ENCODE measurements around the gene SASH1.

The SASH1 gene

GRCh38 chr6:148328876-148329555 is 13.6 kb upstream of the SASH1 start:
- DNase-seq (ENCODE audit: insufficient read length, low spot score) = no peak
- no peak for FAIRE-seq
- TF ChIP-seq, protein P1, sequence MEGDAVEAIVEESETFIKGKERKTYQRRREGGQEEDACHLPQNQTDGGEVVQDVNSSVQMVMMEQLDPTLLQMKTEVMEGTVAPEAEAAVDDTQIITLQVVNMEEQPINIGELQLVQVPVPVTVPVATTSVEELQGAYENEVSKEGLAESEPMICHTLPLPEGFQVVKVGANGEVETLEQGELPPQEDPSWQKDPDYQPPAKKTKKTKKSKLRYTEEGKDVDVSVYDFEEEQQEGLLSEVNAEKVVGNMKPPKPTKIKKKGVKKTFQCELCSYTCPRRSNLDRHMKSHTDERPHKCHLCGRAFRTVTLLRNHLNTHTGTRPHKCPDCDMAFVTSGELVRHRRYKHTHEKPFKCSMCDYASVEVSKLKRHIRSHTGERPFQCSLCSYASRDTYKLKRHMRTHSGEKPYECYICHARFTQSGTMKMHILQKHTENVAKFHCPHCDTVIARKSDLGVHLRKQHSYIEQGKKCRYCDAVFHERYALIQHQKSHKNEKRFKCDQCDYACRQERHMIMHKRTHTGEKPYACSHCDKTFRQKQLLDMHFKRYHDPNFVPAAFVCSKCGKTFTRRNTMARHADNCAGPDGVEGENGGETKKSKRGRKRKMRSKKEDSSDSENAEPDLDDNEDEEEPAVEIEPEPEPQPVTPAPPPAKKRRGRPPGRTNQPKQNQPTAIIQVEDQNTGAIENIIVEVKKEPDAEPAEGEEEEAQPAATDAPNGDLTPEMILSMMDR (IDR thresholded peaks at IDR 0.05; ENCODE audit: insufficient read depth, missing control alignments) = no peak

DNA sequence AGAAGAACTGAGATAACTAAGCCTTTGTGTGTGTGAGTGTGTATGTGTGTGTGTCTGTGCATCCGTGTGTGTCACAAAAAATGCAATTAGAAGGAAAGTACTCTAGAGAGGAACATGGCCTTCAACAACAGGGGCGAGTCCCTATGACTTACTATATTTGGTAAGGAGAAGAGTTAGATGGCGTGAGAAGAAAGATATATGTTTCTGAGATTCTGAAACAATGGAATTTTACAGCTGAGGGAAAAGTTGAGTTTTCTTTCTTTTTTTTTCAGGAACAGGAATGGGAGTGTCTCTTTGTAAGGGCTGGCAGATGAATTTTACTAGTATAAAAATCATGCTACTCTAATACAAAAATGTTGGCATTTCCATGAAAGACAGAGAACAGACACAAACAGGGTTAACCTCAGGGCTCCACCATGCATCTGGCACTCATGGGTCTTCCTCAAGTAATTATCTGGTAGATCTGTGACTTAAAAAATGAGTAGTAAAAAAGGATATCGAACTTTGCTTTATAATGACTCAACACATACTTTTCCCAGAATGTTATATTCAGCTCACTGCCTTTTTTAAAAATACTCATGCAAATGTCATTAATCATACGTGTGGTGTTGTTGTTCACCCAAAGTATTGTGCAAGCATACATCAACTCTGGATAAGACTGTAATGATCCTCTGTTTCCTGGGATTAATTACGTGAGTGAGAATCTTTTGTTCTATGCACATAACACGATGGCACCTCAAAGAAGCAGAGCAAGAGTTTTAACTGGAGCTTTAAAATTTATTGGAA is 12.8 kb upstream of the SASH1 start:
- FAIRE-seq = no peak
- TF ChIP-seq, protein P1 (IDR thresholded peaks at IDR 0.05; ENCODE audit: insufficient read depth, missing control alignments) = no peak
- no peak for DNase-seq (ENCODE audit: insufficient read length, low spot score)

GRCh38 chr6:148332088-148332487 is 10.6 kb upstream of the SASH1 start:
- TF ChIP-seq, protein P1 (IDR thresholded peaks at IDR 0.05; ENCODE audit: insufficient read depth, missing control alignments) = no peak
- no peak for DNase-seq (ENCODE audit: insufficient read length, low spot score)
- no peak for FAIRE-seq

GRCh38 chr6:148336901-148337300 is 5.7 kb upstream of the SASH1 start:
- TF ChIP-seq, protein P1 (IDR thresholded peaks at IDR 0.05; ENCODE audit: insufficient read depth, missing control alignments) = no peak
- FAIRE-seq (no peak), DNase-seq (ENCODE audit: insufficient read length, low spot score) (no peak)

GRCh38 chr6:148339766-148340165 is 2.9 kb upstream of the SASH1 start:
- DNase-seq (ENCODE audit: insufficient read length, low spot score) (no peak), FAIRE-seq (no peak)
- TF ChIP-seq, protein P1 (IDR thresholded peaks at IDR 0.05; ENCODE audit: insufficient read depth, missing control alignments) = no peak

DNA sequence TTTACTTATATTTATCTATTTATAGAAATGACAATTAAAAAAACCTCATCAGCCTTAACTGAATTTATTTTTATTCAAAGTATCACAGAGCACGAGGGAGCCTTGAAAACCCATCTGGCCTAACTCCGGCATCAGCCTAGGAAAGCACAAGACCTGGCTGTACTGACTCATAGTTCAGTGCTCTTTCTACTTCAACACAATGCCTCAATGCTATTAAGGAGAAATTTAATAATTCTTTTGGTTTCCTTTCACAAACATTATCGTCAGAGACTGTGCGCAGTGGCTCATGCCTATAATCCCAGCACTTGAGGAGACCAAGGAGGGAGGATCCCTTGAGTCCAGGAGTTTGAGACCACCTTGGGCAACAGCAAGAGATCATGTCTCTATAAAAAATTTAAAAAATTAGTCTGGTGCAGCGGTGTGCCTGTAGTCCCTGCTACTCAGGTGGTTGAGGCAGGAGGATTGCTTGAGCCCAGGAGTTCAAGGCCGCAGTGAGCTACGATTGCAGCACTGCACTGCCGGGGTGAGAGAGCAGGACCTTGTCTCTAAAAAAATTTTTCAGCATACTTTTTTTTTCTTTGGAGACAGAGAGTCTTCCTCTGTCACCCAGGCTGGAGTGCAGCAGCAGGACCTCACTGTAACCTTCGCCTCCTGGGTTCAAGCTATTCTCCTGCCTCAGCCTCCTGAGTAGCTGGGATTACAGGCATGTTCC is 1.9 kb upstream of the SASH1 start:
- TF ChIP-seq, protein P1 (IDR thresholded peaks at IDR 0.05; ENCODE audit: insufficient read depth, missing control alignments) = no peak
- DNase-seq (ENCODE audit: insufficient read length, low spot score) (no peak), FAIRE-seq (no peak)

- FAIRE-seq = no peak
- TF ChIP-seq, protein P1 (IDR thresholded peaks at IDR 0.05; ENCODE audit: insufficient read depth, missing control alignments) = no peak
- DNase-seq (ENCODE audit: insufficient read length, low spot score) = no peak
Observed at GRCh38 chr6:148342100-148342349, 613 bp upstream of the SASH1 start.
